HG03457 (cell line): Measurements from ENCODE around the gene GRHL1.
"Not testable (repeated sequence)": the region's sequence is repeated elsewhere in the genome, so short reads cannot be mapped to it uniquely, and the experiment has no call there.

ENCODE experiments used
- ATAC-seq: cut with Tn5 transposase; IDR thresholded peaks from one replicate; pipeline ENCODE4 v1.9.1; 2021; ENCODE audit warnings: moderate number of reproducible peaks; ENCODE audit not compliant: unreplicated experiment

The GRHL1 gene

DNA sequence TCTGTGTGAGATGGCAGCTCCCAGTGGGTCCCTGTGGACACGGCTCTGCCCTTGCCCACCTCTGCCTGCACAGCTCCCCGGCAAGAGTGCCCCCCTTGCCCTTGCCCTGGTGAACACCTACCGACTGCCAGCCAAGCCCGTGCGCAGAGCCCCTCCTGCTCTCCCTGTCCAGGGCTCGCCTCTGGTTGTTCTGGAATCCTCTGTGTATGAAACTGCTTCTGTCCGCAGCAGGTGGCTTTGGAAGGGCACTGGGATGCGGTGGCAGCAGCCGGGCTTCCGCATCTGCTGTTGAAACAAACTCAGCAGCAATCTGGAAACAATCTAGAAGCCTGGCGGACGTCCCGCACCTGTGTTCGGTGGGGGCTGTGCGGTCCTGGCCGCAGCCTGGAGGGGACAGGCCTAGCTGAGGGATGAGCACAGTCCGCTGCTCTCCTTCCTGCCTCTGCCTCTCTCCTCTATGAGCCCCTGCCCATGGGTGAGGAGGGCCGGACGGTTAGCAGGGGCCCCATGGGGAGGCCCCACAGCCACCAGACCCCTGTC lies 57.8 kb downstream of the GRHL1 start:
- ATAC-seq, result no peak

GRCh38 chr2:10009811-10010781 lies 58.6 kb downstream of the GRHL1 start:
- ATAC-seq, result no peak

- ATAC-seq, result not testable (repeated sequence)
These were observed 59.5 kb downstream of the GRHL1 start for GRCh38 chr2:10010861-10011605.

GRCh38 chr2:10011606-10012325 lies 60.3 kb downstream of the GRHL1 start:
- ATAC-seq, result not testable (repeated sequence)

DNA sequence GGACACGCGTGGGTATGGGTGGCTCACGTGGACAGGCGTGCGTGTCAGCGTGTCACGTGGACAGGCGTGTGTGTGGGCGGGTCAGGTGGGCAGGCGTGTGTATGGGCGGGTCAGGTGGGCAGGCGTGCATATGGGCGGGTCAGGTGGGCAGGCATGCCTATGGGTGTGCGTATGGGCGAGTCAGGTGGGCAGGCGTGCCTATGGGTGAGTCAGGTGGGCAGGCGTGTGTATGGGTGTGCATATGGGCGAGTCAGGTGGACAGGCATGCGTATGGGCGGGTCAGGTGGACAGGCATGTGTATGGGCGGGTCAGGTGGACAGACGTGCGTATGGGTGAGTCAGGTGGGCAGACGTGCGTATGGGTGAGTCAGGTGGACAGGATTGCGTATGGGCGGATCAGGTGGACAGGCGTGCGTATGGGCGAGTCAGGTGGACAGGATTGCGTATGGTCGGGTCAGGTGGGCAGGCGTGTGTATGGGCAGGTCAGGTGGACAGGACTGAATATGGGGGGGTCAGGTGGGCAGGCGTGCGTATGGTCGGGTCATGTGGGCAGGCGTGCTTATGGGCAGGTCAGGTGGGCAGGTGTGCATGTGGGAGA lies 61.0 kb downstream of the GRHL1 start:
- not testable (repeated sequence) for ATAC-seq

DNA sequence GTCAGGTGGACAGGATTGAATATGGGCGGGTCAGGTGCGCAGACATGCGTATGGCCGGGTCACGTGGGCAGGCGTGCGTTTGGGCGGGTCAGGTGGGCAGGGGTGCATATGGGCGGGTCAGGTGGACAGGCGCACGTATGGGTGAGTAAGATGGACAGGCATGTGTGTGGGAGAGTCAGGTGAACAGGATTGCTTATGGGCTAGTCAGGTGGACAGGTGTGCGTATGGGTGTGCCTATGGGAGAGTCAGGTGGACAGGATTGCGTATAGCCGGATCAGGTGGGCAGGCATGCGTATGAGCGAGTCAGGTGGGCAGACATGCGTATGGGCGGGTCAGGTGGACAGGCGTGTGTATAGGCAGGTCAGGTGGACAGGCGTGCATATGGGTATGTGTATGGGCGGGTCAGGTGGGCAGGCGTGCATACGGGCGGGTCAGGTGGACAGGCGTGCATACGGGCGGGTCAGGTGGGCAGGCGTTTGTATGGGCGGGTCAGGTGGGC lies 61.5 kb downstream of the GRHL1 start:
- ATAC-seq, result no peak

GRCh38 chr2:10013651-10014417 lies 62.3 kb downstream of the GRHL1 start:
- ATAC-seq, result not testable (repeated sequence)

DNA sequence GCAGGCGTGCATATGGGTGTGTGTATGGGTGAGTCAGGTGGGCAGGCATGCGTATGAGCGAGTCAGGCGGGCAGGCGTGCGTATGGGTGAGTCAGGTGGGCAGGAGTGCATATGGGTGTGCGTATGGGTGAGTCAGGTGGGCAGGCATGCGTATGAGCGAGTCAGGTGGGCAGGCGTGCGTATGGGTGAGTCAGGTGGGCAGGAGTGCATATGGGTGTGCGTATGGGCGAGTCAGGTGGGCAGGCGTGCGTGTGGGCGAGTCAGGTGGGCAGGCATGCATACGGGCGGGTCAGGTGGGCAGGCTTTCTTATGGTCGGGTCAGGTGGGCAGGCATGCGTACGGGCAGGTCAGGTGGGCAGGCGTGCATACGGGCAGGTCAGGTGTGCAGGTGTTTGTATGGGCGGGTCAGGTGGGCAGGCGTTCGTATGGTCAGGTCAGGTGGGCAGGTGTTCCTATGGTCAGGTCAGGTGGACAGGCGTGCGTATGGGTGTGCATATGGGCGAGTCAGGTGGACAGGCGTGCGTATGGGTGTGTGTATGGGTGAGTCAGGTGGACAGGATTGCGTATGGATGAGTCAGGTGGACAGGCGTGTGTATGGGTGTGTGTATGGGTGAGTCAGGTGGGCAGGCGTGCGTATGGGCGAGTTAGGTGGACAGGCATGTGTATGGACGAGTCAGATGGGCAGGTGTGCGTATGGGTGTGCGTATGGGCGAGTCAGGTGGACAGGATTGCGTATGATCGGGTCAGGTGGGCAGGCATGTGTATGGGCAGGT lies 63.1 kb downstream of the GRHL1 start:
- no peak for ATAC-seq

DNA sequence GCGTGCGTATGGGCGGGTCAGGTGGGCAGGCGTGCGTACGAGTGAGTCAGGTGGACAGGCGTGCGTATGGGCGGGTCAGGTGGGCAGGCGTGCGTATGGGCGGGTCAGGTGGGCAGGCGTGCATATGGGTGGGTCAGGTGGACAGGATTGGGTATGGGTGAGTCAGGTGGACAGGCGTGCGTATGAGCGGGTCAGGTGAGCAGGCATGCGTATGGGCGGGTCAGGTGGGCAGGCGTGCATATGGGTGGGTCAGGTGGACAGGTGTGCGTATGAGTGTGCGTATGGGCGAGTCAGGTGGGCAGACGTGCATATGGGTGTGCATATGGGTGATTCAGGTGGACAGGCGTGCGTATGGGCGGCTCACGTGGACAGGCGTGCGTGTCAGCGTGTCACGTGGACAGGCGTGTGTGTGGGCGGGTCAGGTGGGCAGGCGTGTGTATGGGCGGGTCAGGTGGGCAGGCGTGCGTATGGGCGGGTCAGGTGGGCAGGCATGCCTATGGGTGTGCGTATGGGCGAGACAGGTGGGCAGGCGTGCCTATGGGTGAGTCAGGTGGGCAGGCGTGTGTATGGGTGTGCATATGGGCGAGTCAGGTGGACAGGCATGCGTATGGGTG lies 64.0 kb downstream of the GRHL1 start:
- ATAC-seq, result not testable (repeated sequence)

- no peak for ATAC-seq
These were observed 64.7 kb downstream of the GRHL1 start for GRCh38 chr2:10016001-10016801.

DNA sequence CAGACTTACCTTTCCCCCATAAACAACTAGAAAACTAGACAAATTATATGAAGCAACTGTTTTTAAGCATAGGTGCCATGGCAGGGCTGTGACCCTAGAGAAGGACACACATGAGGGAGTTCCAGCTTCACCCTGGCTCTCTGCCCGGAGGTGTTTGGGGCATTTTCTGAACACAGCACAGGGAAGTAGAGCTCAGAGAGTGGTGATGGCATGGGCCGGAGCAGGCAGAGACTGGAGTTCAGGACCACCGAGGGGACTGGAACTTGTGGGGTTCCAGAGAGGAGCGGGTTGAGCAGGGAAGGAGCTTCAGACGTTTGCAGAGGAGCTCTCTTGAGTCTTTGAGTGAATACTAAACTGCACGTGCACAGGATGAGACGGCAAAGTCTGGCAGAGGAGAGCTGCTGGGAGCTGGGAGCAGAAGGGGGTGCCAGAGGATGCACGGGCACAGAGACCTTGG lies 65.3 kb downstream of the GRHL1 start:
- no peak for ATAC-seq

- no peak for ATAC-seq
These were observed 65.9 kb downstream of the GRHL1 start for GRCh38 chr2:10017313-10017941.

- ATAC-seq, result no peak
These were observed 67.7 kb downstream of the GRHL1 start for GRCh38 chr2:10019174-10019573.

GRCh38 chr2:10019602-10020400 lies 68.3 kb downstream of the GRHL1 start:
- ATAC-seq, result no peak

DNA sequence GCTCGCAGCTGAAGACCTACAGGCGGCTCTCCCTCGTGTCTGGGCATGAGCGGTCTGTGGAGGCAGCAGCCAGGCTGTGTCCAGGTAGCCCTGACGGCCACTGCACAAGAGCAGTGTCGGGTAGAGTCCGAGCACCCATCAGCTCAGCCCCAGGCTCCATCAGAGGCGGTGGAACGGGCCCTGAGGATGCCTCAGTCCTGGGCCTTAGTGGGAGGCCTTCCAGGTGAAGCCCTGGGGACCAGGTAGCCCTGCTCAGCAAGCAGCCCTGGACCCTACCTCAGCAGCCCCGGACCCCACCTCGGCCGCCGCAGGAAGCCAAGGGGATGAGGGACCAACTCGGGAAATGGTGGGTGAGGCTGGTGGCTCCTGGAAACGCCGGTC lies 70.5 kb downstream of the GRHL1 start:
- ATAC-seq, result no peak

- ATAC-seq, result no peak
These were observed 71.0 kb downstream of the GRHL1 start for GRCh38 chr2:10022445-10022844.
